Stimulated activated CD4-positive, alpha-beta T cell treated with anti-CD3 and anti-CD28 coated beads, Interleukin-15, amount 100 ng/mL, for 48 hours (primary cell): Measurements from ENCODE around the gene ANP32D.
"Not testable (repeated sequence)": the region's sequence is repeated elsewhere in the genome, so short reads cannot be mapped to it uniquely, and the experiment has no call there.

Source experiments
- DNase-seq, 2 donors: peaks; one replicate each; pipeline ENCODE4 v3.0.0-alpha.2; 2020; ENCODE audit warnings: low read depth in 2 of 2

The ANP32D gene

GRCh38 chr12:48500281-48500680 lies 27.9 kb downstream of the ANP32D start:
- DNase-seq, result not testable (repeated sequence)

DNA sequence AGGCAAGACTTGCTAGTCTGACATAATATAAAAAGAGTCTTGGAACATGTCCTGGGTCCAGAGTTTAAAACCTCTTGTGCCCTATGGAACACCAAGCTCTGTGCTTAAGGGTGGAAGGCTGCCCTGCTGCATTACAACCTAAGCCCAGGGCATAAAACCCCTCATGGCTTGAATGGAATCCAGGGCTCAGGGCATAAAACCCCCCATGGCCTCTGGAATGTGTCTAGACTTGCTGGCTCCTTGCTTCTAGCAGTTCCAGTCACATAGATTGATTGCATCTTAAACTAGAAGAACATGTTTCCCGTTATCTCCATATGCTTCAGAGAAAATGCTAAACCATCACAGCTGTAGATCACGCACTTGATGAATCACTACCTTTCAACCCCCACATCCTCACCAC lies 34.5 kb downstream of the ANP32D start:
- not testable (repeated sequence) for DNase-seq

GRCh38 chr12:48508987-48509386 lies 36.6 kb downstream of the ANP32D start:
- DNase-seq, result no peak

DNA sequence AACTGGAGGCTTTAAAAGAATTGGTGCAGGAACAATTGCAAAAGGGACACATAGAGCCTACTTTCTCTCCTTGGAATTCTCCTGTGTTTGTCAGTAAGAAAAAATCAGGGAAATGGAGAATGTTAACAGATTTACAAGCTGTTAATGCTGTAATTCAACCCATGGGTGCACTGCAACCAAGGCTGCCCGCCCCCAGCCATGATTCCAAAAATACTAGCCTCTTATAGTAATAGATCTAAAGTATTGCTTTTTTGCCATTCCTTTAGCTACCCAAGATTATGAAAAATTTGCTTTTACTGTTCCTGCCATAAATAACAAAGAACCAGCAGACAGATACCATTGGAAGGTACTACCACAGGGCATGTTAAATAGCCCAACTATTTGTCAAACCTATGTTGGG lies 37.8 kb downstream of the ANP32D start:
- no peak for DNase-seq

DNA sequence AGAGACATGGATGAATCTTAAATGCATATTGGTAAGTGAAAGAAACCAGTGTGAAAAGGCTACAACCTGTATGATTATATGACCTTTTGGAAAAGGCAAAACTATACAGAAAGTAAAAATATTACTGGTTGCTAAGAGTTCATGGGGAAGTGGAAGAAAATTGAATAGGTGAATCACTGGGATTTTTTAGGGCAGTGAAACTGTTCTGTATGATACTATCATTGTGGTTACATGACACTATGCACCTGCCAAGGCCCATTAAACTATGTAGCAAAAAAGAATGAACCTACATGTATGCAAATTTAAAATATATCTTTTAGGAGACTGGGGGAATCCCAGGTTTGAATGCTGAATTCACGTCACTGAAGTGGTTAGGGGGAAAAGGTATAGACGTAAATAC lies 40.5 kb downstream of the ANP32D start:
- DNase-seq, result no peak

DNA sequence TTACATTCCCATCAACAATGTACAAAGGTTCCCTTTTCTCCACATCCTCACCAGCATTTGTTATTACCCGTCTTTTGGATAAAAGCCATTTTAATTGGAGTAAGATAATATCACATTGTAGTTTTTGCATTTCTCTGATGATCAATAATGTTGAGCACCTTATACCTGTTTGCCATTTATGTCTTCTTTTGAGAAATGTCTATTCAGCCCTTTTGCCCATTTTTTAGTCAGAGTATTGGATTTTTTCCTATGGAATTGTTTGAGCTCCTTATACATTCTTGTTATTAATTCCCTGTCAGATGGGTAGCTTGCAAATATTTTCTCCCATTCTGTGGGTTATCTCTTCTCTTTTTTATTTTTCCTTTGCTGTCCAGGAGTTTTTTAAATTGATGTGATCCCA lies 42.4 kb downstream of the ANP32D start:
- no peak for DNase-seq

GRCh38 chr12:48520381-48520780 lies 48.0 kb downstream of the ANP32D start:
- not testable (repeated sequence) for DNase-seq
